GM19438 (cell line): Measurements from ENCODE around the gene CKAP2.
A peak's percentile ranks its signal among the peaks of the same experiment; 100 is the strongest.
"Not testable (repeated sequence)": the region's sequence is repeated elsewhere in the genome, so short reads cannot be mapped to it uniquely, and the experiment has no call there.

Source experiments
- ATAC-seq: cut with Tn5 transposase; IDR thresholded peaks from one replicate; pipeline ENCODE4 v1.9.1; 2021; ENCODE audit warnings: low read depth; ENCODE audit not compliant: unreplicated experiment

CKAP2 gene

GRCh38 chr13:52451135-52451804, 4.0 kb upstream of the CKAP2 start:
- ATAC-seq = no peak

GRCh38 chr13:52452470-52452869, 2.8 kb upstream of the CKAP2 start:
- ATAC-seq = no peak

GRCh38 chr13:52454459-52454819, 839 bp upstream of the CKAP2 start:
- ATAC-seq = no peak

- peak; percentile 42 for ATAC-seq
Observed at GRCh38 chr13:52455677-52456041, 381 bp downstream of the CKAP2 start.

GRCh38 chr13:52459668-52460067, 4.4 kb downstream of the CKAP2 start:
- ATAC-seq = no peak

- no peak for ATAC-seq
Observed at GRCh38 chr13:52461265-52461664, 6.0 kb downstream of the CKAP2 start.

- no peak for ATAC-seq
Observed at GRCh38 chr13:52463526-52463925, 8.2 kb downstream of the CKAP2 start.

GRCh38 chr13:52468487-52468886, 13.2 kb downstream of the CKAP2 start:
- not testable (repeated sequence) for ATAC-seq

- ATAC-seq = not testable (repeated sequence)
Observed at GRCh38 chr13:52480677-52481428, 25.6 kb downstream of the CKAP2 start.

GRCh38 chr13:52487078-52487477, 31.8 kb downstream of the CKAP2 start:
- ATAC-seq = not testable (repeated sequence)

- ATAC-seq = not testable (repeated sequence)
Observed at GRCh38 chr13:52488763-52489162, 33.5 kb downstream of the CKAP2 start.

GRCh38 chr13:52491015-52491414, 35.7 kb downstream of the CKAP2 start:
- ATAC-seq = not testable (repeated sequence)

- not testable (repeated sequence) for ATAC-seq
Observed at GRCh38 chr13:52494241-52494640, 39.0 kb downstream of the CKAP2 start.

- ATAC-seq = not testable (repeated sequence)
Observed at GRCh38 chr13:52497979-52498378, 42.7 kb downstream of the CKAP2 start.

GRCh38 chr13:52502277-52502676, 47.0 kb downstream of the CKAP2 start:
- ATAC-seq = not testable (repeated sequence)

- ATAC-seq = not testable (repeated sequence)
Observed at GRCh38 chr13:52505843-52506242, 50.6 kb downstream of the CKAP2 start.

GRCh38 chr13:52509532-52509931, 54.3 kb downstream of the CKAP2 start:
- not testable (repeated sequence) for ATAC-seq

GRCh38 chr13:52510221-52510797, 55.0 kb downstream of the CKAP2 start:
- not testable (repeated sequence) for ATAC-seq

- not testable (repeated sequence) for ATAC-seq
Observed at GRCh38 chr13:52511598-52511997, 56.3 kb downstream of the CKAP2 start.

- ATAC-seq = not testable (repeated sequence)
Observed at GRCh38 chr13:52513957-52514596, 58.8 kb downstream of the CKAP2 start.

GRCh38 chr13:52523323-52523722, 68.0 kb downstream of the CKAP2 start:
- not testable (repeated sequence) for ATAC-seq
